Epithelial cell of esophagus (primary cell): Measurements from ENCODE around the gene CBFA2T3.

Source experiments
- DNase-seq: peaks from one replicate; pipeline ENCODE4 v3.0.0; 2010; ENCODE audit warnings: low read depth
- H3K4me3 ChIP-seq: 2 replicates; pipeline ENCODE4 v1.5.1; 2011; ENCODE audit warnings: mild to moderate bottlenecking, low read length, control low read depth
- TF ChIP-seq, protein P1 (sequence below): IDR thresholded peaks from 2 replicates; pipeline ENCODE4 v1.5.1; 2011; ENCODE audit warnings: low read depth, mild to moderate bottlenecking, low read length, control low read depth, inconsistent platforms; ENCODE audit not compliant: insufficient read depth; ENCODE audit errors: missing control alignments

The CBFA2T3 gene

DNA sequence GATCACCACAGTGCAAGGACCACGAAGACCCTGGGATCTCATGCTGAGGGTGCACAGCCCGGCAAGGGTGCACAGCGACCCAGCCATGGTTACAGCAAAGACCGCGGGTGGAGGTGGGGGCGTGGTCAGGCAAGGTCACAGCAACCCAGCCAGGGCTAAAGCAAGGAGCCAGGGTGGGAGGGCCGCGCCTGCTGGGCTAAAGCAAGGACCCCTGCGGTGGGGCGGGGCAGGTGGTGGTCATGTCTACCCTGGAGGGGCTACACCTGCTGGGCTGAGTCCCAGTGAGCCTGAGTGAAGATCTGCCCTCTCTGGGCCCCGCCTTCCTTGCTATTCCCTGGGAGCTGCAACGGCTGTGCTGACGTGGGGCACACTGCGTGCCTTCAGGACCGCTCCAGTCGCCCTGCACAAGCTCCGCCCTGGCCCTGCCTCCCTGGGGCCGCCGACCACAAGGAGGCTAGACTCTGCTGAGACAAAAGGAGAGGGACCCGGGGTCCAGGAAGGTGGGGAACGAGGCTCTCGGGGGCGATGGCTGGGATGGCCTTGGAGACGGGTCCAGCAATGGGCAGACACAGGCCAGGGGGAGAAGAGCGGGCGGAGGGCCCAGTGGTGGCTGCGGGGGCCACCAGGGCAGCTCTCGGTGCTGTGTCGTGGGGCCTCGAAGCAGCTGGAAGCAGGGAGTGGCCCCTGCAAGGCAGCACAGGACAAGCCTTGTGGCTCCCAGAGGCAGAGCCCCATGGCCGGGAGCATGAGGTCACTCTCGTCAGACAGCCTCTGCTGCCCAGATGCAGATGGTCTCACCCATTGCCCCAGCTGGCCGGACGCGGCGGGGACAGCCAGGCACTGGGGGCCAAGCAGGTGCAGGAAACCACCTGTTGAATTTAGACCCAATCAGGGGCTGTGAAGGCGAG, 52.8 kb downstream of the CBFA2T3 start:
- TF ChIP-seq, protein P1, sequence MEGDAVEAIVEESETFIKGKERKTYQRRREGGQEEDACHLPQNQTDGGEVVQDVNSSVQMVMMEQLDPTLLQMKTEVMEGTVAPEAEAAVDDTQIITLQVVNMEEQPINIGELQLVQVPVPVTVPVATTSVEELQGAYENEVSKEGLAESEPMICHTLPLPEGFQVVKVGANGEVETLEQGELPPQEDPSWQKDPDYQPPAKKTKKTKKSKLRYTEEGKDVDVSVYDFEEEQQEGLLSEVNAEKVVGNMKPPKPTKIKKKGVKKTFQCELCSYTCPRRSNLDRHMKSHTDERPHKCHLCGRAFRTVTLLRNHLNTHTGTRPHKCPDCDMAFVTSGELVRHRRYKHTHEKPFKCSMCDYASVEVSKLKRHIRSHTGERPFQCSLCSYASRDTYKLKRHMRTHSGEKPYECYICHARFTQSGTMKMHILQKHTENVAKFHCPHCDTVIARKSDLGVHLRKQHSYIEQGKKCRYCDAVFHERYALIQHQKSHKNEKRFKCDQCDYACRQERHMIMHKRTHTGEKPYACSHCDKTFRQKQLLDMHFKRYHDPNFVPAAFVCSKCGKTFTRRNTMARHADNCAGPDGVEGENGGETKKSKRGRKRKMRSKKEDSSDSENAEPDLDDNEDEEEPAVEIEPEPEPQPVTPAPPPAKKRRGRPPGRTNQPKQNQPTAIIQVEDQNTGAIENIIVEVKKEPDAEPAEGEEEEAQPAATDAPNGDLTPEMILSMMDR = no peak
- H3K4me3 ChIP-seq = no peak overlapping the region
- no peak for DNase-seq

DNA sequence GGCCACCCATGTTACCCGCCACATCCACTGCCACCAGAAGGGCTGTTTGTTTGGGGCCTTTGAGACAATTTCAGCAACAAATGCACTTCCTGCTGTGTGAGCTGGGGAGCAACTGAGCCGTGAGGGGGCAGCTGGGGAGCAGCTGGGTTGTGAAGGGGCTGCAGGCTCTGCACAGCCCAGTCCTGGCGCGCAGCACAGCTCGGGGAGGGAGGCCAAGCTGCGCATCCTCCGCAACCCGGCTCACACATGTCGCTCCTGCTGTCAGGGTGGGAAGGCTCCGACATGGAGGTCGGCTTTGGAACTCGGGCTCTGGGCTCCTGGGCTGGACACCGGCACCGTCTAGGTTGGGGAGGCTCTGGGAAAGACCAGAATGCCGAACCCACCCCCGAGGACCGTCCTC, 53.6 kb downstream of the CBFA2T3 start:
- H3K4me3 ChIP-seq = no peak overlapping the region
- TF ChIP-seq, protein P1 = no peak
- DNase-seq = no peak

DNA sequence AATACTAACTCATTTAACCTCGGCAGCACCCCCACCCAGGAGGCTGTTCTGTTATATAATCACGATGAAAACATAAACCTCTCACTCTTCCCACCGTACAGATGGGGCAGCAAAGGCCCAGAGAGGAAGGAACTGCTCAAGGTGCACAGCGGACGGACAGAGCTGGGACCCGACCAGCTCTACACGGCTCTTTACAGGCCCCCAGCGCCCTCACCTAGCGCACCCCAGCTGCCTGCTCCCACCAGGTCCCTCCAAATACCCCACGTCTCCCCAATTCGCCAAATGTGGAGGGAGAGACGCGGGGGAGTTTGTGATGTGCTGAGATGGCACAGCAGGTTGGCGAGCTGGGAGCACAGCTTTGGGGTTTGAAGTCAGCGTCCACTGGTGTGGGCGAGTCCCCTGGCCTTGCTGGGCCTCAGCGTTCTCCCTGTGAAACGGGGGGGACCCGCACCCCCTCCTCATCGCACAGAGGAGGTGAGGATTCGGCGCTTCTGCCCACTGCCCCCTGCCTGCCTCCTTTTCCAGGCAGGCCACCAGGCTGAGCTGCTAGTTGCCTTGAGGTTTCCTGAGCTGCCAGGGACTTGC, 54.1 kb downstream of the CBFA2T3 start:
- no peak for DNase-seq
- TF ChIP-seq, protein P1 = no peak
- H3K4me3 ChIP-seq = no peak overlapping the region

DNA sequence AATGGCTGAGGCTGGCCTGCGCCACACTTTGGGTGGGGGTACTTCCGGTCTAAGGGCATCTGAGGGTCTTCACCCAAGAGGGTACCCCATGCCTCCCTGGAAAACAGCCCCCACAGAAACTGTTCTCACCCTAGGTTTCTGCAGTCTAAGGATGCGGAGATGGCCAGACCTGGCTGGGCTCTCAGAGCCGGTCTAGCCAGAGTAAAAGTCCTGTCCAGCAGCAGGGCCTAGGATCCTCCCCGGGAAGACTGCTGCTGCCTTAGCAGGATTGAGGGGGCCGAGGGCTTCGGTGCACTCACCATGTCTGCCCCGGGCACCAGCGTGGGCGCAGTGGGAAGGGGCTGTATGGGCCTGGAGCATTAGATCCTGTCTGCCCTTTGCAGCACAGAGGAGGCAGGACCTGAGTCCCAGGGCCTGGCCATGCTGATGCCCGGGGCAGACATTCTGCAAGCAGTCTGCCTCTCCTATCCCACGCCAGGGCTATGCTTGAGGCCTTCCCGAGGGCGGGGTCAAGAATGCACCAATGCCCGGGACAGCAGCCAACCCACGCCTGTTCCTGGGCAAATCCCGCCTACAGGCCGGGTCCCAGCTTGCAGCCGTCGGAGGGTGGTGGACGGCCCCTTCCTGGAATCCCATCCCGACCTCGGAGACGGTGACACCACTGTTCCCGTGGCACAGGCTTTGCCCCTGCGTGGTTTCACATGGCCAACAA, 54.7 kb downstream of the CBFA2T3 start:
- no peak for DNase-seq
- TF ChIP-seq, protein P1 = no peak
- H3K4me3 ChIP-seq = no peak overlapping the region

DNA sequence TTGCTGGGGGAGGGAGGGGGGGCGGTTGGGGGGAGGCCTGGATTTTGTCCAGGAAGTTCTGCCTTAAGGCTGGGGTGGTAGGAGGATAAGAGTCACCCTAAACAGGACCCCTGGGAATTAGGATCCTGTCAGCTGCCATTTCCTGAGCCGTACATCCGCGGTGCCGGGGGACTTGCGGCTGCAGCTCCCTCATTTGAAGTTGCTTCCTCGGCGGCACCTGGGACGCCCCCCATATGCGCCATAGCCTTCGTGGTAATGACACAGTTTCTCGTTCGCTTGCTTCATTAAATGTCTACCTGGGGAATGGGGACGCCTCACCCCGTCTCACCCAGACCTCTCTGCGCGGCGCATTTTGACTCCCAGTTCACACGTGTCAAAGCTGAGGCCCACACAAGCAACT, 55.4 kb downstream of the CBFA2T3 start:
- no peak overlapping the region for H3K4me3 ChIP-seq
- TF ChIP-seq, protein P1 = no peak
- no peak for DNase-seq

DNA sequence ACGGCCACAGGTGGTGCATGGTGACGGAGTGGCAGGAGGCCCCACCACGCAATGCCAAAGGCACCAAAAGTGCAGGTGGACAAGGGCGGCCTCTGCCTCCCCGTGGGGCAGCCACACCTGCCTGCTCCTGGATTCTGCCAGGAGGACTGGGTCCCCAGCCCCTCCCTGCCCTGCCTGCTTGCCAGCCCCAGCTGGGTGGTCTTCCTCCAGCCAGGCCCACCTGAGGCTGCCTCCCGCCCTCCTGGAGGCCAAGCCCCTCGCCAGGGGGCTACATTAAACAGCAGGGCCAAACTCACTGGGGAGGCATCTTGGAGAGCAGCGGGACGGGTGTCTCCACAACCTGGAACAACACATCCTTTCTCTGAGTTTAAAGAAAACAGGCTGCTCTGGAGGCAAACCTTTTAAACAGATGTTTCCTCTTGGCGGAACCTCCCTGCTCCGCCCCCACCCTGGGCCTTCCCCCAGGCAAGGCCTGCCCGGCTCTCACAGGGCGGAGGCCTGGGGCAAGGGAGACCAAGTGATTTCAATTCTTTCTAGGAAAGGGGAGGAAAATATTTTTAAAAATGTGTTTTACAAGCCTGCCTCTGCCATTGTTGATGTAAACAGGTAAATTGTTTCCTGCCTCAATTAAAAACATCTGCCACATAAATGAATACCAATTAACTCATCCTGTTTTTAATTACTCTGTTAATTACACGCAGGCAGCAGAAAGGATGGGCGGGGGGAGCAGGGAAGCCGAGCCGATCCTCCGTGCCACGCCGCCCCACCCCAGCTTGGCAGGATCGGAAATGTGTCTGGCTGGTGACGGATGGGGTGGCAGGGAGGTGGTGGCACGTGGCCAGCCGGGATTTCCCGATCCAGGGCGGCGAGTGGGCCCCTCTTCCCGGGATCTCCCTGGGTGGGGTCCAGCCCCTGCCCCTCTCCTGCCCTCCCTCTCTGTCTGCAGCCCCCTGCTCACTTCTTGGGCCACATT, 56.1 kb downstream of the CBFA2T3 start:
- TF ChIP-seq, protein P1 = no peak
- no peak overlapping the region for H3K4me3 ChIP-seq

More for the DNA sequence above, 56.1 kb downstream of the CBFA2T3 start:
- no peak for DNase-seq
